GM18526 (cell line): ENCODE measurements around the gene TFAP2B.

Experiments used
- POLR2A ChIP-seq: IDR thresholded peaks from 3 replicates; pipeline ENCODE4 v1.6.1; 2011; ENCODE audit not compliant: insufficient read length; ENCODE audit errors: extremely low read depth

The TFAP2B gene

GRCh38 chr6:50840112-50840810, 21.6 kb downstream of the TFAP2B start:
- no peak for TF ChIP-seq POLR2A

- TF ChIP-seq POLR2A = no peak
These were observed 22.1 kb downstream of the TFAP2B start for GRCh38 chr6:50840811-50841192.

- no peak for TF ChIP-seq POLR2A
These were observed 23.8 kb downstream of the TFAP2B start for GRCh38 chr6:50842446-50842845.

- no peak for TF ChIP-seq POLR2A
These were observed 24.3 kb downstream of the TFAP2B start for GRCh38 chr6:50842861-50843384.

GRCh38 chr6:50843842-50844241, 25.2 kb downstream of the TFAP2B start:
- no peak for TF ChIP-seq POLR2A

- TF ChIP-seq POLR2A = no peak
These were observed 26.9 kb downstream of the TFAP2B start for GRCh38 chr6:50845499-50846143.

- TF ChIP-seq POLR2A = no peak
These were observed 27.6 kb downstream of the TFAP2B start for GRCh38 chr6:50846144-50846851.

- TF ChIP-seq POLR2A = no peak
These were observed 28.1 kb downstream of the TFAP2B start for GRCh38 chr6:50846852-50847155.

GRCh38 chr6:50847890-50848594, 29.4 kb downstream of the TFAP2B start:
- no peak for TF ChIP-seq POLR2A

GRCh38 chr6:50848989-50849795, 30.5 kb downstream of the TFAP2B start:
- TF ChIP-seq POLR2A = no peak

- TF ChIP-seq POLR2A = no peak
These were observed 31.1 kb downstream of the TFAP2B start for GRCh38 chr6:50849796-50850180.

GRCh38 chr6:50850223-50851048, 31.8 kb downstream of the TFAP2B start:
- no peak for TF ChIP-seq POLR2A

GRCh38 chr6:50851049-50851845, 32.6 kb downstream of the TFAP2B start:
- TF ChIP-seq POLR2A = no peak
